CD4-positive, alpha-beta T cell (primary cell): Measurements from ENCODE around the gene NINL. TPM values are rescaled to one million over a fixed set of nuclear protein-coding genes. Genes with fewer than 3 reads are reported as not detected.

Source experiments
- ATAC-seq: fragments of 200-7000 bp; cut with Tn5 transposase; one replicate; pipeline ENCODE4 v1.10.0; 2022; ENCODE audit warnings: mild to moderate bottlenecking; ENCODE audit not compliant: poor library complexity
- CTCF ChIA-PET: fragments of 350-600 bp; sonication (Branson Sonifier 250); formaldehyde crosslinking; loops from one replicate; lab custom pipeline; 2021; ENCODE audit warnings: antibody characterized with exemption, inconsistent platforms; lab: Charles Lee
- POLR2A ChIA-PET: fragments of 350-600 bp; sonication (Branson Sonifier 250); formaldehyde crosslinking; loops from one replicate; lab custom pipeline; 2021; ENCODE audit warnings: antibody characterized with exemption, inconsistent platforms; lab: Charles Lee
- DNase-seq, 14 experiments: peaks; one replicate each; pipeline ENCODE4 v3.0.0-alpha.2; 2013 to 2020; ENCODE audit warnings: mixed read lengths in 2 of 14
- H3K27ac ChIP-seq, 2 donors: one replicate each; pipeline versions ENCODE4 v1.5.1 to v1.7.0; 2013; ENCODE audit warnings: low read length in 2 of 2, low read depth in 1 of 2, mild to moderate bottlenecking in 1 of 2
- H3K27me3 ChIP-seq, 2 experiments: 1 replicate in 1 of 2; 2 replicates in 1 of 2; pipeline versions ENCODE4 v1.6.1 to v1.7.0; 2013; ENCODE audit warnings: low read length in 2 of 2, control low read depth in 1 of 2, mild to moderate bottlenecking in 1 of 2, moderate library complexity in 1 of 2; ENCODE audit not compliant: insufficient read depth in 2 of 2, control insufficient read depth in 1 of 2
- H3K36me3 ChIP-seq: one replicate; pipeline ENCODE4 v1.6.1; 2013; ENCODE audit warnings: low read length, control low read depth; ENCODE audit not compliant: insufficient read depth
- H3K4me1 ChIP-seq: one replicate; pipeline ENCODE4 v1.6.1; 2013; ENCODE audit warnings: low read length, control low read depth; ENCODE audit not compliant: insufficient read depth
- H3K4me3 ChIP-seq: one replicate; pipeline ENCODE4 v1.5.1; 2013; ENCODE audit warnings: mild to moderate bottlenecking, low read length, moderate library complexity
- H3K9me3 ChIP-seq, 2 experiments: 1 replicate in 1 of 2; 2 replicates in 1 of 2; pipeline versions ENCODE4 v1.6.1 to v1.7.0; 2013; ENCODE audit warnings: low read length in 2 of 2, mild to moderate bottlenecking in 2 of 2, control low read depth in 1 of 2, moderate library complexity in 1 of 2; ENCODE audit not compliant: control insufficient read depth in 1 of 2, insufficient read depth in 1 of 2
- H3K27ac Mint-ChIP-seq: one replicate; pipeline ENCODE4 v1.8.0; 2020; ENCODE audit warnings: mixed read lengths
- H3K27me3 Mint-ChIP-seq: one replicate; pipeline ENCODE4 v1.8.0; 2021; ENCODE audit warnings: mixed read lengths
- H3K36me3 Mint-ChIP-seq: one replicate; pipeline ENCODE4 v1.8.0; 2021; ENCODE audit warnings: low read depth, mixed read lengths
- H3K4me1 Mint-ChIP-seq: one replicate; pipeline ENCODE4 v1.8.0; 2021; ENCODE audit warnings: low read depth, mixed read lengths
- H3K4me3 Mint-ChIP-seq: one replicate; pipeline ENCODE4 v1.8.0; 2020; ENCODE audit warnings: mild to moderate bottlenecking, mixed read lengths
- H3K9me3 Mint-ChIP-seq: one replicate; pipeline ENCODE4 v1.8.0; 2020; ENCODE audit warnings: mixed read lengths
- CTCF ChIP-seq: fragments of 200-600 bp; IDR thresholded peaks from one replicate; pipeline ENCODE4 v1.8.0; 2022; ENCODE audit warnings: antibody characterized with exemption, mild to moderate bottlenecking
- intact Hi-C, 2 experiments: fragments of 100-400 bp; cut with DNase I in 1 of 2; cut with micrococcal nuclease in 1 of 2; formaldehyde crosslinking; loops; one replicate each; pipeline versions ENCODE4 v1.15.1 to v1.9.0; 2023 to 2025; cut with DNase I, micrococcal nuclease
- total RNA-seq, 174 experiments: library from RNA in 2 of 174; stranded (reverse) in 2 of 174; gene quantifications; one replicate each; pipeline ENCODE4 v1.2.3 and lab custom pipeline; 2021 to 2026

The NINL gene
- total RNA-seq, 2 experiments from 2014 or later = 2.7 to 4.0 TPM

GRCh38 chr20:25493748-25494505 lies 91.4 kb downstream of the NINL start:
- no peak for DNase-seq
- POLR2A ChIA-PET = no interaction called here
- H3K27me3 ChIP-seq = no peaks in the 10 kb centered on the region
- no peaks in the 10 kb centered on the region for H3K4me1 Mint-ChIP-seq
- intact Hi-C loops = no loop called here
- H3K9me3 Mint-ChIP-seq = no peaks in the 10 kb centered on the region
- no peak overlapping the region for H3K4me3 ChIP-seq
- CTCF ChIA-PET = no interaction called here
- H3K27ac Mint-ChIP-seq = no peak overlapping the region
- no peaks in the 10 kb centered on the region for H3K36me3 ChIP-seq
- no peaks in the 10 kb centered on the region for H3K36me3 Mint-ChIP-seq
- no peaks in the 10 kb centered on the region for H3K27me3 Mint-ChIP-seq
- TF ChIP-seq CTCF = no peak
- no peak for ATAC-seq
- no peaks in the 10 kb centered on the region for H3K4me1 ChIP-seq
- H3K27ac ChIP-seq = no peak overlapping the region
- H3K4me3 Mint-ChIP-seq = no peak overlapping the region
- no peaks in the 10 kb centered on the region for H3K9me3 ChIP-seq

DNA sequence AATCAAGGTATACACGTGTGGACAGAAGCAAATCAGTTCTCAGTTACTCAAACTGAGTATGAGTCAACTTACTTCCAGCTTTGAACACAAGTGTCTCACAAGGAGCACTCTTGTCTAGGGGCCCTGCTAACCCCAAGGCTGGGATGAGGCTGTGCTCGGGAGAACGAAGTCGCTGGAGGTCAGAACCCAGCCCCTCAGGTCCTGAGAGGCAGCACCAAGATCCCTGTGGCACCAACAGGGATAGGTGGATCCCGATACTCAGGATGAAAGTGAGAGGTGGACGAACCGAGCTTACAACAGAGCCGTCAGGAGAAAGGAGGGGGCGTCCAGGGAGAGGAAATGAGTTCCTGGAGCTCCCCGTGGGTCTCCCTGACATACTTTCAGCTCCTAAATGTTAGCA lies 92.2 kb downstream of the NINL start:
- H3K36me3 ChIP-seq = no peaks in the 10 kb centered on the region
- ChIA-PET CTCF (no interaction called here), POLR2A (no interaction called here)
- no peak overlapping the region for H3K27ac ChIP-seq
- Mint-ChIP-seq H3K27ac (no peak overlapping the region), H3K36me3 (no peaks in the 10 kb centered on the region), H3K9me3 (no peaks in the 10 kb centered on the region), H3K27me3 (no peaks in the 10 kb centered on the region), H3K4me1 (no peaks in the 10 kb centered on the region), H3K4me3 (no peak overlapping the region)
- intact Hi-C loops = no loop called here
- no peak for TF ChIP-seq CTCF
- ATAC-seq (no peak), DNase-seq (no peak)
- no peak overlapping the region for H3K4me3 ChIP-seq
- H3K9me3 ChIP-seq = no peaks in the 10 kb centered on the region
- no peaks in the 10 kb centered on the region for H3K27me3 ChIP-seq
- H3K4me1 ChIP-seq = no peaks in the 10 kb centered on the region

DNA sequence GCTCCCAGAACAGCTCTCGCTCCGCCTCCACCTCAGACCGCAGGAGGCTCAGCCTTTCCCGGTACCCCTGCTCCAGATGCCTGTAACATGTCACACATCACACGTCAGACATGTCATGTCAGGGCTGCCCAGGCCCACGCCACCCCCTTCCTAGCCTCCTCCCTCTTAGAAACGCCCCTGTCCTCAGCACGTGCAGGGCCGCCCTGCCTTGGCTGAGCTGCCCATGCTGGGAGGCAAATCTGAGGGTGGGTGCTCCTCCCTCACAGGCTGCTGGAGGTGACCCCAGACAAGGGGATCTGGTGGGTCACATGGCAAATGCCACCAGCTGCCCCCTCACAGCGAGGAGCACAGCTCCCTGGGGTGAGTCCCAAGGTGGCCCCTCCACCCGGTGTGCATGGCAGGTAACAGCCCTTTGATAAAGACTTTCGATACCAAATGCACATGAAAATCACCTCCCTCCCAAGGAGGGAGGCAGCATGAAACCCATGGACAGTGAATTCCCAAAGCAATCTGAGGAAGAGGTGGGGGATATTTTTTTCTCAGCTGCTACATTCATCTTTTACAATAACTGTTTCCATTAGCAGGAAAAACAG lies 93.8 kb downstream of the NINL start:
- no peaks in the 10 kb centered on the region for H3K27me3 Mint-ChIP-seq
- Histone ChIP-seq H3K4me1 (peaks cover 3% of the 10 kb centered on the region), H3K4me3 (no peak overlapping the region), H3K36me3 (no peaks in the 10 kb centered on the region), H3K9me3 (no peaks in the 10 kb centered on the region), H3K27me3 (no peaks in the 10 kb centered on the region), H3K27ac (no peak overlapping the region)
- peaks cover 8% of the 10 kb centered on the region for H3K4me1 Mint-ChIP-seq
- no peaks in the 10 kb centered on the region for H3K36me3 Mint-ChIP-seq
- intact Hi-C loops = no loop called here
- DNase-seq (no peak), ATAC-seq (no peak)
- H3K4me3 Mint-ChIP-seq = no peak overlapping the region
- POLR2A ChIA-PET = no interaction called here
- CTCF ChIA-PET = no interaction called here
- no peak for TF ChIP-seq CTCF
- no peaks in the 10 kb centered on the region for H3K9me3 Mint-ChIP-seq
- no peak overlapping the region for H3K27ac Mint-ChIP-seq
